H1 (cell line): Measurements from ENCODE around the gene KCTD15. TPM values are rescaled to one million over a fixed set of nuclear protein-coding genes. Genes with fewer than 3 reads are reported as not detected.

Experiments used
- CTCF ChIP-seq, 3 experiments: IDR thresholded peaks; 1 replicate in 2 of 3; 2 replicates in 1 of 3; pipeline versions ENCODE4 v1.5.1 to v1.6.1; 2011; ENCODE audit warnings: low read length in 3 of 3, mild to moderate bottlenecking in 3 of 3, inconsistent platforms in 2 of 3, low read depth in 1 of 3, moderate library complexity in 1 of 3; ENCODE audit not compliant: insufficient read depth in 1 of 3; ENCODE audit errors: control extremely low read depth in 1 of 3
- polyA plus RNA-seq, 7 experiments: library from polyadenylated mRNA; depleted of rRNA in 3 of 7; stranded (reverse) in 5 of 7; unstranded in 2 of 7; fragments of >200 nt in 5 of 7; fragments of 200-250 nt in 2 of 7; gene quantifications; 1 replicate in 5 of 7; 2 replicates in 1 of 7; 4 replicates in 1 of 7; pipeline versions ENCODE4 v1.2.1 to v1.2.3, GENCODE V29; 2011 to 2013; ENCODE audit warnings: missing spikeins in 2 of 7, mixed read lengths in 2 of 7
- total RNA-seq: library from RNA; stranded (reverse); fragmentation: NEBNext Ultra II Directional; extraction: Animal tissue kit (Norgen Biotek cat#: 25700); gene quantifications from 2 replicates; pipeline ENCODE4 v1.2.1, GENCODE V29; 2021

KCTD15 gene
- total and polyA plus RNA-seq, 2 of the 8 experiments (the other 6 are each of a cell fraction or from before 2014, with no cell fraction given): 25.1 to 27.0 TPM

DNA sequence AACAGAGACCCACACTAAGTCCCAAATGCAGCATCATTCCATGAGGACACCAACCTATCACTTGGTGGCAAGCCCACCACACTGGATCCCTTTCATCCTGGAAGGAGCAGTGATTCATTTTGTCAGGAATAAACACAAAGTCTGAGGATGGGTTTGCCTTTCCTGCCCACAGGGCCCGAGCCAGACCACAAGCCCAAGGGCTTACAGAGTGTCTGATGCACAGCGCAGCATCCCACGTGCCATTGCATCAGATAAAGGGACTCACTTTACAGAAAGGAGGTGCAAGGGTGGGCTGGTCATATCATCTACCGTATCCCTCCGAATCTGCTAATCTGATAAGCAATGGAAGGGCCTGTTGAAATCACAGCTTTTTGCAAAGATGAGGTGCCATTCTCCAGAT lies 12.2 kb upstream of the KCTD15 start (continued):
- no peak for TF ChIP-seq CTCF (IDR thresholded peaks at IDR 0.05; ENCODE audit: control extremely low read depth in 1 of 3, insufficient read depth in 1 of 3, low read depth in 1 of 3, low read length in 3 of 3)
- TF ChIP-seq, all 59 proteins: peak for 0
